ENCODE measurements around the gene KASH5.

Gene KASH5

DNA sequence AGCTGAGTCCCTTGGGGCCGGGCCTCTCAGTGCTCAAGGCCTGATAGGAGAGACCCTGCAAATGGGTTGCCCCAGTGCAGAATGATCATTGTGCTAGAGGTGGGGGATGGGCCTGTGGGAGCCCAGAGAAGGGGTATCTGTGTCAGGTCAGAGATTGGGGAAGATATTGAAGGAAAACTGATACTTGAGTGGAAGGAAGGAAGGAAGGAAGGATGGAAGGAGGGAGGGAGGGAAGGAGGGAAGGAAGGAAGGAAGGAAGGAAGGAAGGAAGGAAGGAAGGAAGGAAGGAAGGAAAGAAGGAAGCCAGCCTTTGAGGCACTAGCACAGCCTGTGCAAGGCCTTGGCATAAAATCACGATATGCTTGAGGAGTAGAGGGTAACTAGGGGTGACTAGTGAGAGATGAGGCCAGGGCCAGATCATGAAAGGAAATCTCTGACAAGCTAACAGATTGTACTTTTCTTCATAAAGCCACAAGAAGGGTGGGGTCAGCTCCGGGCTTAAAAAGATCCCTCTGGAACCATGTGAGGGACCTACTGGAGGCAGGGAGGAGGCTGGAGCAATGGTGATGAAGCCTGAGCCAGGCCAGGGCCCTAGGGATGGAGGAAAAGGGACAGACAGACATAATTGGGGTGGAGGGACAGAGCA, 23.8 kb downstream of the KASH5 start:
- TF ChIP-seq, protein P1, sequence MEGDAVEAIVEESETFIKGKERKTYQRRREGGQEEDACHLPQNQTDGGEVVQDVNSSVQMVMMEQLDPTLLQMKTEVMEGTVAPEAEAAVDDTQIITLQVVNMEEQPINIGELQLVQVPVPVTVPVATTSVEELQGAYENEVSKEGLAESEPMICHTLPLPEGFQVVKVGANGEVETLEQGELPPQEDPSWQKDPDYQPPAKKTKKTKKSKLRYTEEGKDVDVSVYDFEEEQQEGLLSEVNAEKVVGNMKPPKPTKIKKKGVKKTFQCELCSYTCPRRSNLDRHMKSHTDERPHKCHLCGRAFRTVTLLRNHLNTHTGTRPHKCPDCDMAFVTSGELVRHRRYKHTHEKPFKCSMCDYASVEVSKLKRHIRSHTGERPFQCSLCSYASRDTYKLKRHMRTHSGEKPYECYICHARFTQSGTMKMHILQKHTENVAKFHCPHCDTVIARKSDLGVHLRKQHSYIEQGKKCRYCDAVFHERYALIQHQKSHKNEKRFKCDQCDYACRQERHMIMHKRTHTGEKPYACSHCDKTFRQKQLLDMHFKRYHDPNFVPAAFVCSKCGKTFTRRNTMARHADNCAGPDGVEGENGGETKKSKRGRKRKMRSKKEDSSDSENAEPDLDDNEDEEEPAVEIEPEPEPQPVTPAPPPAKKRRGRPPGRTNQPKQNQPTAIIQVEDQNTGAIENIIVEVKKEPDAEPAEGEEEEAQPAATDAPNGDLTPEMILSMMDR (IDR thresholded peaks at IDR 0.05; ENCODE audit: low read depth, low read length) = no peak

DNA sequence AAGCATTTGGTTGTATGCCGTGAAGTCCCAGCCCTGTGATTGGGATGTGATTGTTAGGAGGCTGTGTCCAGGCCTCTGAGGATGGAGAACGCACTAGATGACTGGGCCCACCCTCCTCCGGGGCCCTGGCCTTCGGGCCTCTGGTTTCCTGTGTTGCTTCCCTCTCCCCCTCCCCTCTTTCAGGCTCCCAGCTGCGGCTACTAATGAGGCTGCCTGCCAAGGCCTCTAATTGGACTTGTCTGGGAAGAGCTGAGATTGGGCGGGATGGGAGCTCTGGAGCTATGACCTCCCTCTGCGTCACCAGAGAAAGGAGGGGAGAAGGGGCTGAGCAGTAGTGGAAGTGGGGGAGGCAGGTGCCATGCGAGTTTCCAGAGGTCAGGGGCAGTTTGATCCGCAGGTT, 25.3 kb downstream of the KASH5 start:
- TF ChIP-seq, protein P1 (IDR thresholded peaks at IDR 0.05; ENCODE audit: low read depth, low read length) = no peak
- H3K4me3 ChIP-seq (ENCODE audit: low read depth, low read length) = no peak overlapping the region

More for the DNA sequence above, 23.8 kb downstream of the KASH5 start:
- H3K4me3 ChIP-seq (ENCODE audit: low read depth, low read length) = no peak overlapping the region

DNA sequence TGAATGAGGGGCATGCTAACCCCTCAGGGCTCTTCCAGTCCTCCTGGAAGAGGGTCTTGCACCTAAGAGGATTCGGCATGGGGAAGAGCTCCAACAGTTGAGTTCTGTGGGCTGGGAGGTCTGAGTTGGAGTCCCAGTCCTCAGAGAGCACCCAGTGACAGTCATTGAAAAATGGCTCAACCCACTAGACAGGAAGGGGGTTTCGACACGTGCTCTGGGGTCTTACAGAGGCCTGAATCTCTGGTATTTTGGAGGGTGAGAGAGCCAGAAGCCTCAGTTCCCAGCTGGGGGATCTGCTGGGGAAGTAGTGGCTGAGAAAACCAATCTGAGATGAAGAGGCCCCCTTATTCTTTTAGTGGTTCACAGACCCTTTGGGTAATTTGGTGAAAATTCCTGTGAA, 26.2 kb downstream of the KASH5 start:
- TF ChIP-seq, protein P1 (IDR thresholded peaks at IDR 0.05; ENCODE audit: low read depth, low read length) = no peak
- no peak overlapping the region for H3K4me3 ChIP-seq (ENCODE audit: low read depth, low read length)

DNA sequence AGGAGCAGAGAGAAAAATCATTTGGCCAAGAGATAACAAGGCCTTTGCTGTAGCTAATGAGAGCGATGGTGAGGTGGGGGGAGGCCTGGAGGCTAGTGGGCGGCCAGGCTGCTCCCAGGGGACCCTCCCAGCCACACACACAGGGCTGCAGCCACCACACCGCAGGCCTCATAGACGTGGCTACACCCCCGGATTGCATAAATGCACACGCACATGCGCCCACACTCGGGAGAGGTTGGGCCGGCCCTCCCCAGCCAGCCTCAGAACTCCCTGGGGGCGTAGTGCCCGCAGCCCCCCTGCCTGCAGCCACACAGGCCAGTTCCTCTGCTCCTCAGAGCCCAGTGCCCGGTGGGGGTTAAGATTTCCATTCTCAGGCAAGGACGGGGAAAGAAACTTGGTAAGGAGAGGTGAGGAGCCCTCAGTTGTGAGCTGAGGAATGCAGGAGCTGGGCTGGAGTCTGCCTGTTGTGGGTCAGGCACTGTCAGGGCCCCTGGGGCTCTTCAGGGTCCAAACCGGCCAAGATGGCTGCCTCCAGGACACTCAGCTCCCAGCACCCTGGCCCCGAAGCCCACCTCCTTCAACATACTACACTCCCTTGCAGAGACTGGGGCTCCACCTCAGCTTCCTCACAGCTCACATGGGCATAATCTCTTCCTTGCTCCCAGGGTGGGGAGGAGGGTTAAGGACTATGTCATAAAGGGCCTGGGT, 27.2 kb downstream of the KASH5 start:
- H3K4me3 ChIP-seq (ENCODE audit: low read depth, low read length) = no peak overlapping the region
- TF ChIP-seq, protein P1 (IDR thresholded peaks at IDR 0.05; ENCODE audit: low read depth, low read length) = no peak

DNA sequence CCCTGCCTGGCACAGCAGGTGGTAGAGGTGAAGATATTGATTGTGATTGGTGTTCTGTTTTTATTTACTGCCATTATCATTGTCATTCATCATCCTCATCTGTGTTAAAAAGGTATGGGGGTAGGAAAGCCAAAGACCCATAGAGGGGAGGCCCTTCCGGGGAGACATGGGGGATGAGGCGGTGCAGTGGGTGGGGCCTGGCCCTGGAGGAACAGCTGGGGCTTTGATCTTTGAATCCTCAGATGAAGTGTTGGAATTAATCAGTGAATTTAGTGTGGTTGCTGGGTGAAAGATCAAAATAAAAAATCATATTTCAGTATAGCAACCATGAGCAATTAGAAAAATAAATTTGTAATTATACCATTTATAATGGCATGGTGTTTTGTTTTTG, 27.8 kb downstream of the KASH5 start:
- H3K4me3 ChIP-seq (ENCODE audit: low read depth, low read length) = no peak overlapping the region
- TF ChIP-seq, protein P1 (IDR thresholded peaks at IDR 0.05; ENCODE audit: low read depth, low read length) = no peak

DNA sequence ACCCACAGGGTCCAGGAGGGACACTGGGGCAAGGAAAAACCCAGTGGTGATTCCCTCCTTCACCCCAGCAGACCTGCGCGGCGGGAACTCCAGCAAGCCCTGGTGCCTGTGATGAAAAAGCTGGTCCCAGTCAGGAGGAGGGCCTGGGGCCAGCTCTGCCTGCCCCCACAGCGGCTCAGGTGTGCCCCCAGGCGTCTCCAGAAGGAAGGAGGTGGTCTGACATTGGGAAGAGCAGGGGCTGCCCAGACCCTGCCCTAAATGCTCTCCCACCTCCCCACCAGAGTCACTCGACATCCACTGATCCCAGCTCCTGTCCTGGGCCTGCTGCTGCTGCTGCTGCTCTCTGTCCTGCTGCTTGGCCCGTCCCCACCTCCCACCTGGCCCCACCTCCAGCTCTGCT, 29.0 kb downstream of the KASH5 start:
- H3K4me3 ChIP-seq (ENCODE audit: low read depth, low read length) = no peak overlapping the region
- TF ChIP-seq, protein P1 (IDR thresholded peaks at IDR 0.05; ENCODE audit: low read depth, low read length) = no peak

DNA sequence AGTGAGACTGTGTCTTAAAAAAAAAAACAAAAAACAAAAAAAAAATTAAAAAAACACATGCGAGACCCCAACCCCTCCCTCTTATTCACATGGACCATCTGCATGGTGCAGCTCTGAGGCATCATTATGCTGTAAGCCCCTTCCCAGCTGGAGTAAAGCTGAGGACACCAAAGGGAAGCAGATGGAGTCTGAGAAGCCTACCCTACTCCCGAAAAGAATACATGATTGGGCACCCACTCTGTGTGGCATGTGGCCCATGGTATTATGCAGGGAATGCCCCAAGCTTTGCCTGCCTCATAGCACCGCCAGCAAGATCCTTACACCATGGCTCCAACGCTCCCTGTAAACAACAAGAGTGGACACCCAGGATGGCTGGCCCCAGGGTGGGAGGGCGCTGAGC, 30.5 kb downstream of the KASH5 start:
- no peak overlapping the region for H3K4me3 ChIP-seq (ENCODE audit: low read depth, low read length)
- TF ChIP-seq, protein P1 (IDR thresholded peaks at IDR 0.05; ENCODE audit: low read depth, low read length) = no peak

Data from WI38 (cell line).